Measurements from ENCODE around the gene MPP2.
"Not testable (repeated sequence)": the region's sequence is repeated elsewhere in the genome, so short reads cannot be mapped to it uniquely, and the experiment has no call there.

Gene MPP2

GRCh38 chr17:43875476-43876147 is 31.7 kb downstream of the MPP2 start:
- DNase-seq (ENCODE audit: low read depth) = no peak

GRCh38 chr17:43874293-43874692 is 33.0 kb downstream of the MPP2 start:
- DNase-seq (ENCODE audit: low read depth) = no peak

- DNase-seq (ENCODE audit: low read depth) = no peak
Measured at GRCh38 chr17:43873815-43874214, 33.5 kb downstream of the MPP2 start.

GRCh38 chr17:43873091-43873490 is 34.2 kb downstream of the MPP2 start:
- DNase-seq (ENCODE audit: low read depth) = no peak

- DNase-seq (ENCODE audit: low read depth) = no peak
Measured at GRCh38 chr17:43871946-43872690, 35.2 kb downstream of the MPP2 start.

- not testable (repeated sequence) for DNase-seq (ENCODE audit: low read depth)
Measured at GRCh38 chr17:43869031-43869430, 38.3 kb downstream of the MPP2 start.

GRCh38 chr17:43868226-43868994 is 38.9 kb downstream of the MPP2 start:
- no peak for DNase-seq (ENCODE audit: low read depth)

GRCh38 chr17:43864161-43864984 is 43.0 kb downstream of the MPP2 start:
- no peak for DNase-seq (ENCODE audit: low read depth)

GRCh38 chr17:43861960-43862359 is 45.4 kb downstream of the MPP2 start:
- no peak for DNase-seq (ENCODE audit: low read depth)

GRCh38 chr17:43860927-43861622 is 46.3 kb downstream of the MPP2 start:
- DNase-seq (ENCODE audit: low read depth) = no peak

GRCh38 chr17:43860077-43860725 is 47.1 kb downstream of the MPP2 start:
- no peak for DNase-seq (ENCODE audit: low read depth)

GRCh38 chr17:43857957-43858600 is 49.3 kb downstream of the MPP2 start:
- no peak for DNase-seq (ENCODE audit: low read depth)

GRCh38 chr17:43857141-43857540 is 50.2 kb downstream of the MPP2 start:
- DNase-seq (ENCODE audit: low read depth) = no peak

GRCh38 chr17:43856141-43856540 is 51.2 kb downstream of the MPP2 start:
- no peak for DNase-seq (ENCODE audit: low read depth)

GRCh38 chr17:43855061-43855460 is 52.3 kb downstream of the MPP2 start:
- no peak for DNase-seq (ENCODE audit: low read depth)

GRCh38 chr17:43854498-43854897 is 52.8 kb downstream of the MPP2 start:
- DNase-seq (ENCODE audit: low read depth) = no peak

- no peak for DNase-seq (ENCODE audit: low read depth)
Measured at GRCh38 chr17:43853546-43853945, 53.8 kb downstream of the MPP2 start.

- no peak for DNase-seq (ENCODE audit: low read depth)
Measured at GRCh38 chr17:43852571-43852970, 54.8 kb downstream of the MPP2 start.

GRCh38 chr17:43849116-43849515 is 58.2 kb downstream of the MPP2 start:
- no peak for DNase-seq (ENCODE audit: low read depth)

GRCh38 chr17:43848601-43849000 is 58.7 kb downstream of the MPP2 start:
- DNase-seq (ENCODE audit: low read depth) = no peak

Measured in stimulated activated CD8-positive, alpha-beta memory T cell treated with anti-CD3 and anti-CD28 coated beads, Interleukin-15, amount 100 ng/mL, for 1 hour (primary cell).